Measurements from ENCODE around the gene CHKA.

- TF ChIP-seq POLR2A (IDR thresholded peaks at IDR 0.05; ENCODE audit: low read depth, low read length) (no peak), GATA2 (IDR thresholded peaks at IDR 0.05; ENCODE audit: insufficient read depth, insufficient read length, low read depth, low read length) (no peak), POLR2AphosphoS5 (IDR thresholded peaks at IDR 0.05; ENCODE audit: insufficient read depth, low read depth, low read length) (no peak), JUN (IDR thresholded peaks at IDR 0.05; ENCODE audit: borderline replicate concordance, insufficient read depth, insufficient read length, low read depth) (no peak), FOS (IDR thresholded peaks at IDR 0.05; ENCODE audit: borderline replicate concordance, insufficient read depth, low read length) (no peak), EZH2 (IDR thresholded peaks at IDR 0.05; ENCODE audit: borderline replicate concordance, low read depth, low read length, severe bottlenecking) (no peak), MYC (IDR thresholded peaks at IDR 0.05; ENCODE audit: low read depth, low read length) (no peak)
- TF ChIP-seq, protein P1, sequence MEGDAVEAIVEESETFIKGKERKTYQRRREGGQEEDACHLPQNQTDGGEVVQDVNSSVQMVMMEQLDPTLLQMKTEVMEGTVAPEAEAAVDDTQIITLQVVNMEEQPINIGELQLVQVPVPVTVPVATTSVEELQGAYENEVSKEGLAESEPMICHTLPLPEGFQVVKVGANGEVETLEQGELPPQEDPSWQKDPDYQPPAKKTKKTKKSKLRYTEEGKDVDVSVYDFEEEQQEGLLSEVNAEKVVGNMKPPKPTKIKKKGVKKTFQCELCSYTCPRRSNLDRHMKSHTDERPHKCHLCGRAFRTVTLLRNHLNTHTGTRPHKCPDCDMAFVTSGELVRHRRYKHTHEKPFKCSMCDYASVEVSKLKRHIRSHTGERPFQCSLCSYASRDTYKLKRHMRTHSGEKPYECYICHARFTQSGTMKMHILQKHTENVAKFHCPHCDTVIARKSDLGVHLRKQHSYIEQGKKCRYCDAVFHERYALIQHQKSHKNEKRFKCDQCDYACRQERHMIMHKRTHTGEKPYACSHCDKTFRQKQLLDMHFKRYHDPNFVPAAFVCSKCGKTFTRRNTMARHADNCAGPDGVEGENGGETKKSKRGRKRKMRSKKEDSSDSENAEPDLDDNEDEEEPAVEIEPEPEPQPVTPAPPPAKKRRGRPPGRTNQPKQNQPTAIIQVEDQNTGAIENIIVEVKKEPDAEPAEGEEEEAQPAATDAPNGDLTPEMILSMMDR (IDR thresholded peaks at IDR 0.05; ENCODE audit: extremely low read depth in 1 of 2, insufficient read depth in 1 of 2, low read depth in 1 of 2, low read length in 2 of 2), result no peak
Observed at GRCh38 chr11:68168694-68169093, 47.5 kb upstream of the CHKA start.

Data from endothelial cell of umbilical vein (primary cell).